ENCODE results near the gene SHQ1.

GRCh38 chr3:72768481-72768880, 79.8 kb downstream of the SHQ1 start:
- TF ChIP-seq ZNF232 (CRISPR knock-in tag; IDR thresholded peaks at IDR 0.05) (no peak), NCOR1 (IDR thresholded peaks at IDR 0.05) (no peak), CTCFL (IDR thresholded peaks at IDR 0.05; ENCODE audit: borderline replicate concordance, insufficient read depth, low read depth, low read length, poor library complexity, severe bottlenecking) (no peak), CHD2 (IDR thresholded peaks at IDR 0.05; ENCODE audit: low read depth, low read length) (no peak), MAFK (IDR thresholded peaks at IDR 0.05; ENCODE audit: low read length) (no peak), TBP (optimal IDR thresholded peaks at IDR 0.05; ENCODE audit: low read depth, low read length) (no peak), ZC3H4 (CRISPR knock-in tag; IDR thresholded peaks at IDR 0.05; ENCODE audit: borderline replicate concordance) (no peak), NFYB (IDR thresholded peaks at IDR 0.05; ENCODE audit: extremely low read depth, insufficient read length) (no peak)
